ENCODE measurements around the gene PIGU. TPM values are rescaled to one million over a fixed set of nuclear protein-coding genes. Genes with fewer than 3 reads are reported as not detected.
A peak's percentile ranks its signal among the peaks of the same experiment; 100 is the strongest.

PIGU gene
- total and polyA plus RNA-seq, 2 of the 13 experiments (the other 11 are each of a cell fraction or from before 2014, with no cell fraction given), result 45.5 to 231 TPM

GRCh38 chr20:34717230-34718095 is 40.6 kb upstream of the PIGU start (continued):
- TF ChIP-seq ZSCAN25 (CRISPR knock-in tag; IDR thresholded peaks at IDR 0.05) (no peak; the same call in 1 of the 2 replicates), TERF1 (CRISPR knock-in tag; IDR thresholded peaks at IDR 0.05) (no peak), MTF2 (CRISPR knock-in tag; IDR thresholded peaks at IDR 0.05; ENCODE audit: borderline replicate concordance) (no peak), TBX3 (IDR thresholded peaks at IDR 0.05; ENCODE audit: borderline replicate concordance) (peak; percentile 43; the same call in 1 of the 2 replicates), ZNF33A (CRISPR knock-in tag; IDR thresholded peaks at IDR 0.05; ENCODE audit: borderline replicate concordance) (no peak), REPIN1 (CRISPR knock-in tag; IDR thresholded peaks at IDR 0.05; ENCODE audit: borderline replicate concordance, low read depth) (peak; percentile 74; the same call in 1 of the 2 replicates), GTF2F1 (IDR thresholded peaks at IDR 0.05; ENCODE audit: low read length) (no peak), ZNF597 (CRISPR knock-in tag; IDR thresholded peaks at IDR 0.05) (no peak), BCL6 (CRISPR knock-in tag; IDR thresholded peaks at IDR 0.05) (0 out of 2 replicates have a peak, but pooled peaks have one; percentile 36), RFX3 (CRISPR knock-in tag; IDR thresholded peaks at IDR 0.05) (no peak), ZFP41 (CRISPR knock-in tag; IDR thresholded peaks at IDR 0.05; ENCODE audit: borderline replicate concordance) (no peak), ZMAT5 (CRISPR knock-in tag; IDR thresholded peaks at IDR 0.05; ENCODE audit: borderline replicate concordance, low read depth) (no peak), FOXA1 (IDR thresholded peaks at IDR 0.05) (no peak), FOXA1 (CRISPR knock-in tag; IDR thresholded peaks at IDR 0.05) (no peak), PRDM4 (CRISPR knock-in tag; IDR thresholded peaks at IDR 0.05; ENCODE audit: borderline replicate concordance) (no peak), HMG20B (CRISPR knock-in tag; conservative IDR thresholded peaks at IDR 0.05) (peak; percentile 57; the same call in 1 of the 2 replicates), STAT6 (CRISPR knock-in tag; IDR thresholded peaks at IDR 0.05; ENCODE audit: borderline replicate concordance) (peak; percentile 24; the same call in 1 of the 2 replicates), PRMT3 (CRISPR knock-in tag; IDR thresholded peaks at IDR 0.05; ENCODE audit: borderline replicate concordance, low read depth) (no peak), MED8 (CRISPR knock-in tag; IDR thresholded peaks at IDR 0.05; ENCODE audit: insufficient replicate concordance) (no peak), RXRA (CRISPR knock-in tag; IDR thresholded peaks at IDR 0.05) (peak; percentile 55; the same call in 1 of the 2 replicates), PCBP1 (IDR thresholded peaks at IDR 0.05; ENCODE audit: borderline replicate concordance, low read depth, low read length) (no peak)
